ENCODE results near the gene COX4I2.

GRCh38 chr20:31662372-31662854, 24.7 kb downstream of the COX4I2 start:
- no peak for TF ChIP-seq POLR2A (IDR thresholded peaks at IDR 0.05)
- no peak for TF ChIP-seq CTCF (IDR thresholded peaks at IDR 0.05)
